Dedifferentiated amniotic fluid mesenchymal stem cell (primary cell): ENCODE measurements around the gene GNAL.

ENCODE experiments used
- DNase-seq: peaks from one replicate; pipeline ENCODE4 v3.0.0-alpha.2; 2016; ENCODE audit errors: extremely low spot score

The GNAL gene

DNA sequence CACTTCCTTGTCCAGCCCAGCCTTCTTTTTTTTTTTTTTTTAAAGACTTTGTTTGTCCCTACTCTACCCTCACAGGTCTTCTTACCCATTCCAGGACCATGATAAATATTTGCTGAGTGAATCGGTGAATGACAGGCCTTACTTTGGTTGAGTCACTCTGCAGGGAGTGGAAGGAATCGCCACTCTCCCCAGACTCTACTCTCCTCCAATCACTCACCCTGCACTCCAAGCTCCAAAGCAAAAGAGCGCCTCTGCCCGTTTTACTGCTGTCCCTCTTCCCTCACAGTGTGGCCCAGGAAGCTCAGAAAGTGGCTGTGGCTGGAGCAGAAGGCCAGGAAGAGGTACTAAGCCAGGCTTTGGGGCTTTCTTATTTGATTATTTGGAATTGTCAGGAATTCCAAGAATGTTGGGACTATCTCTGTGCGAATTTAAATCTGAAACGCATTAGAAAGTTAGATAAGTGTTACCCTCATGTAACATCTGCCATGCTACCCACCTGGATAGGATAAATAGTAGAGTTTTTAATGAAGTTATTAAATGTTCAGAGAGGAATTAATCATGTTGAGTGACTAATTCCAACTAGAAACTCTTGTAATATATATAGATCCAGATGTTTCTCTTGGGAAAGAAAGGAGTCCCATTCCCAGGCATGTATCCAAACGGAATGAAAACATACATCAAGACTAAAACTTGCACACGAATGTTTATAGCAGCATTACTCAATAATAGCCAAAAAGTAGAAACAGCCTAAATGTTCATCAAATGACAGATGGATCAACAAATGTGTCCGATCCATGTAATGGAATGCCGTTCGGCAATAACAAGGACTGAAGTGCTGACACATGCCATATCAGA lies 119.2 kb downstream of the GNAL start:
- DNase-seq = no peak

DNA sequence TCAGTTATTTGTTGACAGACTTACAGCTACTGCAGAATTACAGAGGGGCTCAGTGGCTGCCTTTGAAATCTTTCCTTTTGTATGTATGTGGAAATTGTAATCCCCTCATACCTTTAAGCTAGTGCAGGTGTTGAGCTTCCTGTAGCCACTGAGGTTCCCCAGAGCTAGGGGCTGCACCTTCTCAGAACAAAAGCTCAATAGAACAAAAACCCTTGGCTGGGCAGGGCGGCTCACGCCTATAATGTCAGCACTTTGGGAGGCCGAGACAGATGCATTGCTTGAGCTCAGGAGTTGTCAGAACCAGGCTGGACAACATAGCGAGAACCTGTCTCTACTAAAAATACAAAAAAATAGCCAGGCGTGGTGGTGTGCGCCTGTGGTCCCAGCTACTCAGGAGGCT lies 120.8 kb downstream of the GNAL start:
- DNase-seq = no peak

DNA sequence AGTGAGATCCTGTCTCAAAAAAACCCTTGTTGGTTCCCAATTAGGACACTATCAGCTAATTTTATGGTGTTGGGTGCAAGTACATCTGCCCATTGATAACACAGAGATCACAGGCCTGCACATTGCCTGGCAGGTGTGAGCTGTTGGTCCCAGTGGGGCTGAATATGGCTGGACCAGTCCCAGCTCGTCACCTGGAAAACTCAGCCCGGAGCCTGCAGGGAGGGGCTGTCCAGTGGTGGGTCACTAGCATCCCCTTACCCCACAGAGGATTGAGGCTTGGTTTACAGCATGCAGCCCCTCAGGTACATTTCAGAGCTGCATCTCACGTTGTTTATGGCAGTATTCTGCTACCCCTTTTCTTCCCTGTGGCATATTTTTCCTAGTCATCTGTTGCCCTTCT lies 121.3 kb downstream of the GNAL start:
- no peak for DNase-seq

DNA sequence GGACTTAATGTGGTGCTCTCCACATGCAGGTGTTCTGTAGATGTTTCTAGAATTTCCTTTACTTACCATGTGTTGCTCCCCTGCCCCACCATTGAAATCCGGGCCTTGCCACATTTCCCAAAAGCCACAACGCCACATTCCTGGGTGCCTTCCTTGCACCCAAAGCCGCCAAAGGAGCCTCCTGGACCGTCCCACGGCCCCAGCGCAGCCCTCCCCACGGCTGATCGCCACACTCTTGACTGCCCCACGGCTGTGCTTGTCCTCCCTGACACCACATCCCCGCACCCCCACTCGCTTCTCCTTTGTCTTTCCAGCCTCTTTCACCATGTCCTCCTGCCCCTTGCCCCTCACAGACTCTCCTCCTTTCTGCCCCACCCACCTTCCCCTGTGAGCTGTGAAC lies 121.9 kb downstream of the GNAL start:
- DNase-seq = no peak

DNA sequence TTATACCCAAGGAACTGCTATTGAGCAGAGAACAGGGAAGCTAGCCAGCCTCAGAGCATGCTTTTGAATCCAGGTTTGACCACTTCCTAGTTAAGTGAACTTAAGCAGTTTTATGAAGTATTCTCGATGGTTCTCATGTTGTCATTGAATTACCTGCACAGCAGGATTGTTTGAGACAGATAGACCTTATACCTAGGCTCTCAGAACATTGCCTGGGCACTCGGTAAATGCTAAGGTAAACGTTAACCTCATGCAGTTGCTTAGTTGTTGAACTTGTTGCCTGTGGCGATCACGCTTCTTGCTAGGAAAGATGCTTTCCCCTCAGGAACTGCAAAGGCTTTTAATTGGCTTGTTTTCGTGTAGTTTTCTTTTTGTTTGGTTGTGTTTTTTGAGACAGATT lies 128.2 kb downstream of the GNAL start:
- DNase-seq = no peak

DNA sequence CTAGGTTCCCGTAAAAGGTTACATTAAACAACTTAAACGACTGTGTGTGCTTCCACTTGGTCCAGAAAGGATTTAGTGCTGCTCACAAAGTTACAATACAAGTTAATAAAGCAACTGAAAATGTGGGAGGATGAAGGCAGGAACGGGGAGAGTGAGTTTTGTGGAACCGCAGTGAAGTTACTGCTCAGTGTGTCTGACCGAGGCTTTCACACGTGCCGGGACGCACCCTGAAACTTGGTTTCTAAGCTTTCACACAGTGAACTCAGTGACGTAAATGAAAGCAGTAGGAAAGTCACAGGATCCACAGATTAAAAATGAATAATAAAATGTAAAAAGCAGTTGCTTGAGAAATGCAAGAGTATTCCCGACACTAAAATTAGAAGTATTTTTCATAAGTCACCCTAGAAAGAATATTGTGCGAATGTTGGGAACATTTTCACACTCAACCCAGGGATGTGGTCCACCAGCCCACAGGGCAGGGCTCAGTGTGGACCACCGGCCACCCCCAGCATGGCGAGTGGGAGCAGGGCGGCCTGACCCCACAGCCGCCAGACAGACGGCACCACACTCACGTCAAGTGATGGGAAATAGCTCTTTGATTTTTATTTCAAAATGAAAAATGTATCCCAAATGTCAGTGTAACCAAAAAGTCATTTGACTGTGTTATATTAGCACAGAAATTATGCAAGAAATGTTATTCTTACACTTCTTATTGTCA lies 129.6 kb downstream of the GNAL start:
- DNase-seq = no peak

DNA sequence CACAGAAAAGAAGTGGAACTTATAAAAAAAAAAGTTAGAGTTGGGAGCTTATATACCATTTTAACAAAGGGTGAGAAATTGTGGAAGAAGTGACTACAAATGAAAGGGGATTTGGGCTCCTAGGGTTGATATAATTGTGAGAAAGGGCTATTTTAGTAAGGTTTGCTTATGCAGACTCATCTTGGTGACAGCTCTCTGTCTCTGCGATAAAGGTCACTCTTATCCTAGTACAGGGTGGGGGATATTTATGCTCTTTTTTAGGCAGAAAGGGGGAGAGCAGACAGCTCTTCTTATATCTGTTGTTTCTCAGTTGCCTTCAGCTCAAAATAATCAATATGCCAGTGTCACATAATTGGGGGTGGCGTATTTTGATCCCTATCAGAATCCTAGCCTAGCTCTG lies 130.9 kb downstream of the GNAL start:
- DNase-seq = no peak

DNA sequence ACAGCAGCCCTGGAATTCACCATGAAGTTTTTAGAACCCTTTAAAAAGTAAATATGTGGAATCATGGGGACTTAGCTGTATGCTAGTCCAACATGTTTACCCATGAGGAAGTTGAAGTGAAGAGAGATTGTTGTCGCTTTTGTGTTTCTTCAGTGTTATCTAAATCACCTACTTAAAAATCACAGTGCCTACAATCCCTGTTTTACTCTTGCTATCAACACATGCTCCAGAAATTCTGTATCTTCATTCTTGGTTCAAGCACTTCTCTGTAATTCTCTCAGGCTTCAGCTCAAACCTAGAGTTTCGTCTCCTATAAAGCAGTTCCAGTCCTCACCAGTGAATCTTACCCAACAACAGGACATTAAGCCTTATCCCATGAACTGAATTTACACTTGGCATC lies 131.6 kb downstream of the GNAL start:
- no peak for DNase-seq

DNA sequence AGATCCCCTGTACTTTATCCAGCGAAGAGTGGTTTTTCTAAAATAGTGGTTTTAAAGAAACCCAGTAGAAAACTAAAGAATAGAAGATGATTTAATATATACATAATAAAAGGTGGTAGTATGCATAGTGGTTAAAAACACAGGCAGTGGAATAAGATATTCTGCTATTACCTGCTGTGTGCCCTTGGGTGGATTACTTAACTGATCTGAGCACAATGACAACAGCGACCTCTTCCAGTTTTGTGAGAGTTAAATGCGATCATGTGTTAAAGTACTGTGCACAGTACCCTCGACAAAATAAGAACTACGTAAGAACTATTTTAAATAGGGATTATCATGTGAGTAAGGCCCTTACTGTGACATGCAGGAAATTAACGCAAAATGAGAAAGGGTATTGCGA lies 132.1 kb downstream of the GNAL start:
- no peak for DNase-seq

DNA sequence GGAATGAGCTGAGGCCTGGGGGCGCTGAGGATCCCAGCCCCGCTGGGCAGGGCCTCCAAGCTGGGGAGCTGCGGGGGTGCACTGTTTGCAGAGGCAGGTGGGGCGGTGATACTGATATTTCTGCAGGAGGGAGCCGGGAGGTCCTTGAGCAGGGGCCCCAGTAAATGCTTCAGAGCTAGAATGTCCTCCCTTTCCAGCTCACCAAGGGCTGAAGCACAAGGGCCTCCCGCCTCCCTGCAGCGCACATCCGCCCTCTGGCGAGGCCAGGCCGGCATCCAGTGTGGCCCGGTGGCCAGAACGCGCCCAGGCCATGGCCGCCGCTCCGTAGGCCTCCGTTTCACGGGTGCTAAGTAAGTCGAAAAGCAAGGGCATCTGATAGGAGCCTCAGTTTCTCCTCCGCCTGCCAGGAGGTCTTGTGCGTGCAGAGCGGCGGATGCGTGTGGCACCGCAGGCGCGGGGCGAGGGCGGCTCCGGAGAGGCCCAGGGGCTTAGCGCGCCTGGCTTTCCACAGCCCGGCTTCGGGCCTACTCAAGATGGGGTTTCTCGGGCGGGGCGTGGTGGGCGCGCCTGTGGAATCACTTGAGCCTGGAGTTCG lies 132.7 kb downstream of the GNAL start:
- no peak for DNase-seq

DNA sequence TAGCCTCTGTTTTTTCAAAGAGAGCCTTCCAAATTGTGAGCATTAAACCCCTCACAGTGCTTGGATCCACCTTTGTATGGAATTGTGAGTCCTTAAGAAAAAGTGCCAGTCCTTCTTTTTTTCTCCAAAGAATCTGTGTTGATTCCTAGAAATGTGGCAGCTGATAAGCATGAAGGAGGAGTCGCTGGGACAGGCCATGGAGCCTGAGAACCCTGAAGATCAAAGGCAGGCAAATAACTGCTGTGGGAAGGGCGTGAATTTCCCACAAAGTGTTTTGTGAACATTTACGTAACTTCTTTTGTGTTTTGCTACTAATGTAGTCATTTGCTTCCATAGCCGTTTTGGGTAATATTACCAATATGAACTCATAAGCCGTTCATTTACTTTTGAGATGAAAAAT lies 134.5 kb downstream of the GNAL start:
- DNase-seq = no peak

DNA sequence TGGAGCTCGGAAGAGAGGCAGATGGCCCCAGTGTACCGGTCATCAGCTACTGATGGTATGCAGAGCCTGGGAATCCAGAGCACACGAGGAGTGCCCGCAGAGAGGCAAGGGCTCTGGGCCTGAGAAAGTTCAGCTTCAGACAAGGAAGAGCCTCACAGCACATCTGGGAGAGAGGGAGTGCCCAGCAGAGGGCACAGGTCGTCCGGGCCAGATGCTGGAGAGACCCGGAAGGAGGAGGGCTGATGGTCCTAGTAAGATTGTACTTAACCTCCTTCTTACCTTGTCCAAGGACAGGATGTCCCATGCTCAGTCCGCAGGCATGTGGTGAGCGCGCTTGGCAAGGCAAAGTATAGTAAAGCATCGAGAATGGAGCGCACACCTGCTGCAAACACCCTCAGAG lies 137.8 kb downstream of the GNAL start:
- DNase-seq = no peak

DNA sequence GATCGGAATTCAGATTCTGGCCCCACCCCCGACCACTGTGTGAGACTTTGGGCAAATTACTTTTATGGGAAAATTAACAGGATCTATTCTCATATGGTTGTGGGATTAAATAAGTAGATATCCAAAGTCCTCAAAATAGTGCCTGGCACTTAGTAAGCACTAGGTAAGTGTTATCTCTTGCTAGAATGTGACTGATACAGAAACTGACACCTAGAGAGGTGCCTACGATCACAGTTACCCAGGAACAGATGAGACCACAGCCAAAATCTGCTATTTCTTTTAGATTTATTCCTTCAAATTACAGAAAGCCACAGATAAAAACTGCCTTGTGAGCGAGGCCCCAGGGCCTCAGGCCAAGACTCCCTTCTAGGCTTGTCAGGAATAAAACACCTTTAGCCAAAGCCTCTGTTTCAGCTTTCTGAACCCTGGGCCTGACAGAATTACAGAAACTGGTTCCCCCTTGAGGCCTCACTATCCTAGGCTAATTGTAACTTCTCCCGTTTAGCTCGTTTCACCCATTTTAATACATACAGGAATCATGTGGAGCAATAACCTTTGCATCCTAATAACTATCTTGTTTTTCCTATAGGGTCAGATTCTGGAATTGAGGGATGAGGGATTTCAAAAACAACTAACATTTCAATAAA lies 139.8 kb downstream of the GNAL start:
- no peak for DNase-seq

DNA sequence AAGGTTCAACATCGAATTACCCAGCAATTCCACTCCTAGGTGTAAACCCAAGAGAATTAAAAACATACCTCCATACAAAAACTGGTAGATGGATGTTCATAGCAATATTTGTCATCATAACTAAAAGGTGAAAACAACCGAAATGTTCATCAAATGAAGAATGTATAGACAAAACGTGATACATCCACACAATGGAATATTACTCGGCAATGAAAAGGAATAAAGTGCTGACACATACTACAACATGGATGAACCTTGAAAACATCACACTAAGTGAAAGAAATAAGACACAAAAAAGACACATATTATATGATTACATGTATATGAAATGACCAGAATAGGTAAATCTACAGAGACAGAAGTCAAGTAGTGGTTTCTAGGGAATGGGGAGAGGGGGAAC lies 141.5 kb downstream of the GNAL start:
- DNase-seq = no peak

DNA sequence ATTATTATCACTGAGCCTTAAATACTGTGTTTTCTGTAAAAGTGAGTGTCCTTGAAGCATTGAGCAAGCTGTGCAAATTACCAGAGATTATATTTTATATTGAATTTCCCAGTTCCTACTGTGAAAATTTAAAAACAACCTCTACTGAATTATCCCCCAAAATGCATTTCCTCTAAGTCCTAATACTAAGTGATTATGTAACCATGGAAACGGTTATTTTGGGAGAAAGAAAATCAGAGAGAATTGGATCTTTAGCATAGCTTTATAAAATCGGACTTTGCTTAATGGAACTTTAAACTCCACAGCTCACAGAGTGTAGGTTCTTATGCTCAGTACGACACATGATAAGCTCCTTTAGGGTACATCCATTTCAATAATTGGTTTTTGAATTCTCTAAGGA lies 142.9 kb downstream of the GNAL start:
- no peak for DNase-seq

DNA sequence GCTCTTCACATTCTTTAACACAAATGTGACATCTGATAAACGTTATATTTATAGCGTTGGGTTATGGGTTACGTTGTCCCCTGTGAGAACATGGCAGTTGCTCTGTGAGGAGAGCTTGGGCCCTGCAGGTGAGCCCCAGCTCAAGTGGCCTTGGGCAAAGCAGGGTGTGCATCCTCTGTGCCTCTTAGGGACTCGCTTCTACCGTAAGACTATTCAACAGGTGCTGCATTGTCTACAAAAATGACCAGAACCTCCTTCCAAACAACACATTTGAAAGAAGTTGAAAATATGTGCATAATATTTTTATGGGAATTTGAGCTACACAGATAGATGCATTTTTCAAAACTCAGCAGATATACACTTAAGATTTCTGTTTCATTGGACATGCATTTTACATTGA lies 145.7 kb downstream of the GNAL start:
- no peak for DNase-seq

DNA sequence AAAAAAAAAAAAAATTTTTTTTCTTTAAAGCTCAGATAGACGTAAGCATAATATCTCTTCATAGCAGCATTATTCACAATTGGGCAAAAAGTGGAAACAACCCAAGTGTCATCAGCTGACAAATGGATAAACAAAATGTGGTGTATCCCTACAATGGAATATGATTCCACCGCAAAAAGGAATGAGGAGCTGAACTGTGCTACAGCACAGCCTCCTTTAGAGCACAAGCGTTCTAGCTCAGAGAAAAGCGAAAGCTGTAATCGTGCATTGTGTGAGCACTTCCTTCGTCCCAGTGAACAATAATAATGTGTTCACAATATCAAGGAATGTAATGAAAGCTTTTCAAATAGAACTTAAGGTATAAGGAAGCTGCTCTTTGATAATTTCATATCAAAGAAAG lies 150.5 kb downstream of the GNAL start:
- no peak for DNase-seq

DNA sequence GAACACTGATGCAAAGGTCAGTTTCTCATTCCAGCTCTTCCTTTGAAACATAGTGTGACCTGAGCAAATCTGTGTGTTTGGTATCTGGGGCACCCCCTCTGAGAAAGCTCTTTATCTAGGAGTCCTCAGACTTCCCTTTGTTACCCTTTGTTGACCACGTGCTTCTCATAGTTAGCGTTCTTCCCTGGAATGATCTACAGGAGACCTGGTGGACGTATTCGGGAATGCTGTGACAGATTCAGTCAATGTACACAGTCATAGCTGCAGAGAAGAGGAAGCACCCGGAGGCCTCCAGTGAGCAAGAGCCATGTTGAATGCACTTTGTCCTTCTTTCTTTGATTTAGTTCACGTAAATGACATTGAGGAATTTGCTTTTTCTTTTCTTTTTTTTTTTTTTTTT lies 151.4 kb downstream of the GNAL start:
- DNase-seq = no peak

DNA sequence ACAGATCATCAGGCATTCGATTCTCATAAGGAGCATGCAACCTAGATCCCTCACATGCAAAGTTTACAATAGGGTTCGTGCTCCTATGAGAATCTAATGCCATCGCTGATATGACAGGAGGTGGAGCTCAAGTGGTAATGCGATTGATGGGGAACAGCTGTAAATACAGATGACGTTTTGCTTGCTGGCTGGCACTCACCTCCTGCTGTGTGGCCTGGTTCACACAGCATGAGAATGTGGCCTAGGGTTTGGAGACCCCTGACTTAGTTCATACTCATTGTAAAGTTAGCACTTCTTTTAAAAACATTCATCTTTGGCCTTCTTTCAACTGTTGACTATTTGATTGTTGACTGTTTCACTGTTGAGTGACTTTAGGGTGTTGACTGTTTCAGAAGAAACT lies 153.5 kb downstream of the GNAL start:
- no peak for DNase-seq

DNA sequence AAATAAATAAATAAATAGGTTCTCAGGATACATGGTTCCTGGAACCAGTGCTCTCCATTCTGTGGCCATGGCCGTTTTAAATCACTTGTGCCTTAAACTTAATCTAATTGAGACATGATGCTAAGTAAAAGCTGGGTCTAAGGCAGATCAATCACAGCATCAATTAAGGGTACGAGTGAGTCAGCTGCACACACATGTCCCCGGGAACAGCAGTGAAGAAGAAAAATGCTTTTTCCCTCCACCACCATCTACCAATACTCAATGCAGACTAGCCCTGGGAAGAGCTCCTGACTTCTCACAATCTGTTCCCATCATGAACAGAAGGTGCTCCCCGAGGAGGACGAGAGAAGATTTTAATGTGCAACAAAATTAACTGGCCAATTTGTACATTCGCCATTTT lies 155.4 kb downstream of the GNAL start:
- DNase-seq = no peak

DNA sequence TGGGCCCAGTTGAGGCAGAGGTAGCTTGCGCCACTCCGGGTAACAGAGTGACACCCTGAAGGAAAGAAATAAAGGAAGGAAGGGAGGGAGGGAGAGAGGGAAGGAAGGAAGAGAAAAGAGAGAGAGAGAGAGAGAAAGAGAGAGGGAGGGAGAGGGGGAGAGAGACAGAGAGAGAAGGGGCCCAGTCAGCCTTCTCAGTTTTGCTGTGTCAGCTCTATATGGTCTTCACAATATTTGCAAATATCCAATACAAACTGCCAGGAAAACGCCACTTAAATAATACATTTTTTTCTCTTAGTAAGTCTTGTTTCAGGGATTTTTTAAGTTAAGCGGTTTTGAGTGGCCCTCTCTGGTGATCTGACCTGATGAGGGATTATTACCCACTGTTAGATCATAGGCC lies 156.6 kb downstream of the GNAL start:
- no peak for DNase-seq

DNA sequence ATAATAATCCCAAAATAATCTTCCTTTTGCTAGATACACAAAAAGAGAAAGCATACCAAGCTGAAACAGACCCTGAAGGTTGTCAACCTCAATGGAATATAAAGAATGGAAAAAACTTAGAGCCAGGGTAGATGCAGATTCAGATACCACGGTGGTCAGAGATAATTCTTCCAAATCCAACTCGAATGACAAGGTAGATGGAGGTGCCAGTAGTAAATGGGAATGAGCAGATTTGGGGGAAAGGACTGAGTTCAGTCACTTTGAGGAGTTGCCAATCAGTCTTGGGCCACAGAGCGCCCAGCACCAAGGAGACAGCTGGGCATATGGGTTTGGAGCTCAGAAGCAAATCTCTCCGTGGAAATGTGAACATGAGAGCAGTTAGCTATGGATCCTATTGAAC lies 158.7 kb downstream of the GNAL start:
- no peak for DNase-seq

DNA sequence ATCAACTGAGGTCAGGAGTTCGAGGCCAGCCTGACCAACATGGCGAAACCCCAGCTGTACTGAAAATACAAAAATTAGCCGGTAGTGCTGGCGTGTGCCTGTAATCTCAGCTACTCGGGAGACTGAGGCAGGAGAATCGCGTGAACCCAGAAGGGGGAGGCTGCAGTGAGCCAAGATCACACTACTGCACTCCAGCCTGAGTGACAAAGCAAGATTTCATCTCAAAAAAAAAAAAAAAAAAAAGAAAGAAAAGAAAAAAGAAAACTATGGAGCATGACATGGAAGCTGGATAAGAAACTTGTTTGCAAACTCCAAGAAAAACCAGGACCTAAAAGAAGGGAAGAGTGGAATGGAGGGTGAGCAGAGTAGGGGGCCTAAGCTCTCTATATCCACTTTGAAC lies 160.2 kb downstream of the GNAL start:
- DNase-seq = no peak
